HCT116 (cell line): ENCODE data around the gene LYL1. TPM values are rescaled to one million over a fixed set of nuclear protein-coding genes. Genes with fewer than 3 reads are reported as not detected.

Source experiments
- ATAC-seq: fragments of 200-7000 bp; cut with Tn5 transposase; 2 replicates; pipeline ENCODE4 v1.9.1; 2020; ENCODE audit warnings: mild to moderate bottlenecking, moderate library complexity
- BruUV-seq: library from RNA; stranded (reverse); fragments of 400-500 nt; replicated peaks from 2 replicates; lab custom pipeline; 2021; lab: Mats Ljungman, UMichigan
- CTCF ChIA-PET: fragments of 300-600 bp; sonication (Branson Sonifier 250); formaldehyde crosslinking; loops from one replicate; lab custom pipeline; 2021; ENCODE audit warnings: antibody characterized with exemption; lab: Charles Lee
- POLR2A ChIA-PET: fragments of 300-600, 350-600 bp; sonication (Branson Sonifier 250); formaldehyde crosslinking; loops from one replicate; lab custom pipeline; 2021; ENCODE audit warnings: antibody characterized with exemption; lab: Charles Lee
- RAD21 ChIA-PET, 2 experiments: fragments of 300-600 bp; sonication (Branson Sonifier 250); formaldehyde crosslinking; loops; one replicate each; lab custom pipeline; 2023; ENCODE audit warnings: low total read pairs in 2 of 2; ENCODE audit not compliant: uncharacterized antibody in 2 of 2, unreplicated experiment in 2 of 2, low non-redundant PET in 1 of 2; lab: Charles Lee
- DNase-seq: peaks from one replicate; pipeline ENCODE4 v3.0.0-alpha.2; 2010; ENCODE audit warnings: low read depth, low spot score
- H2AFZ ChIP-seq: fragments of 200-600 bp; shearing (Covaris generic), sonication (generic); 2 replicates; pipeline ENCODE4 v1.6.1; 2017; ENCODE audit warnings: low read depth, mixed run types, mixed read lengths, antibody characterized with exemption, low read length; ENCODE audit not compliant: poor library complexity, severe bottlenecking
- H3K27ac ChIP-seq: 2 replicates; pipeline ENCODE4 v1.5.1; 2012; ENCODE audit warnings: low read depth, low read length
- H3K27me3 ChIP-seq: fragments of 200-600 bp; sonication (generic); 2 replicates; pipeline ENCODE4 v1.6.1; 2016; ENCODE audit warnings: mixed run types, low read length, mixed read lengths; ENCODE audit not compliant: insufficient read depth
- H3K36me3 ChIP-seq, 2 experiments: fragments of 200-500 bp in 1 of 2; fragments of 200-600 bp in 1 of 2; sonication (Bioruptor generic) in 1 of 2; sonication (generic) in 1 of 2; 2 replicates each; pipeline versions ENCODE4 v1.5.1 to v1.6.1; 2014 to 2016; ENCODE audit warnings: low read length in 2 of 2, inconsistent platforms in 1 of 2, mixed read lengths in 1 of 2, mixed run types in 1 of 2; ENCODE audit not compliant: insufficient read depth in 2 of 2, control insufficient read depth in 1 of 2
- H3K4me1 ChIP-seq, 2 experiments: fragments of 200-600 bp in 1 of 2; sonication (generic) in 1 of 2; 2 replicates each; pipeline versions ENCODE4 v1.5.1 to v1.6.1; 2012 to 2017; ENCODE audit warnings: low read length in 2 of 2, inconsistent platforms in 1 of 2, mild to moderate bottlenecking in 1 of 2, mixed read lengths in 1 of 2, mixed run types in 1 of 2, moderate library complexity in 1 of 2; ENCODE audit not compliant: insufficient read depth in 2 of 2, control insufficient read depth in 1 of 2
- H3K4me2 ChIP-seq: fragments of 200-600 bp; sonication (generic); 2 replicates; pipeline ENCODE4 v1.6.1; 2017; ENCODE audit warnings: mixed run types, low read length, mixed read lengths
- H3K4me3 ChIP-seq, 2 experiments: fragments of 200-600 bp in 1 of 2; sonication (generic) in 1 of 2; replicated peaks in 1 of 2; 2 replicates each; pipeline ENCODE4 v1.5.1; 2011 to 2016; ENCODE audit warnings: low read length in 2 of 2, control low read depth in 1 of 2, low read depth in 1 of 2, mild to moderate bottlenecking in 1 of 2, mixed read lengths in 1 of 2, mixed run types in 1 of 2
- H3K79me2 ChIP-seq: fragments of 200-600 bp; sonication (generic); 2 replicates; pipeline ENCODE4 v1.6.1; 2017; ENCODE audit warnings: mild to moderate bottlenecking, mixed run types, low read length, moderate library complexity, mixed read lengths; ENCODE audit not compliant: insufficient read depth
- H3K9ac ChIP-seq: fragments of 200-600 bp; sonication (generic); 2 replicates; pipeline ENCODE4 v1.6.1; 2016; ENCODE audit warnings: low read length, mixed read lengths
- H3K9me2 ChIP-seq: fragments of 200-600 bp; sonication (generic), shearing (Covaris generic); 2 replicates; pipeline ENCODE4 v1.6.1; 2017; ENCODE audit warnings: mixed run types, mild to moderate bottlenecking, moderate library complexity; ENCODE audit not compliant: insufficient read depth
- H3K9me3 ChIP-seq, 2 experiments: fragments of 200-500 bp in 1 of 2; fragments of 200-600 bp in 1 of 2; sonication (Bioruptor generic) in 1 of 2; sonication (generic) in 1 of 2; 2 replicates each; pipeline ENCODE4 v1.6.1; 2014 to 2017; ENCODE audit warnings: low read length in 2 of 2, mixed read lengths in 2 of 2, inconsistent platforms in 1 of 2, low read depth in 1 of 2, mild to moderate bottlenecking in 1 of 2, mixed run types in 1 of 2, moderate library complexity in 1 of 2; ENCODE audit not compliant: control insufficient read depth in 1 of 2, insufficient read depth in 1 of 2
- H4K20me1 ChIP-seq: fragments of 200-600 bp; sonication (generic), shearing (Covaris generic); 2 replicates; pipeline ENCODE4 v1.6.1; 2017; ENCODE audit warnings: mixed run types, mild to moderate bottlenecking, moderate library complexity; ENCODE audit not compliant: insufficient read depth
- CEBPB ChIP-seq: IDR thresholded peaks from 2 replicates; pipeline ENCODE4 v1.6.1; 2012; ENCODE audit warnings: low read depth
- CTCF ChIP-seq, 3 experiments: fragments of 200-600 bp in 1 of 3; sonication (generic) in 1 of 3; IDR thresholded peaks in 2 of 3; conservative IDR thresholded peaks in 1 of 3; 2 replicates each; pipeline ENCODE4 v1.5.1; 2012 to 2017; ENCODE audit warnings: low read depth in 2 of 3, low read length in 2 of 3, antibody characterized with exemption in 1 of 3, borderline replicate concordance in 1 of 3, control low read depth in 1 of 3, mild to moderate bottlenecking in 1 of 3, mixed read lengths in 1 of 3, mixed run types in 1 of 3, moderate library complexity in 1 of 3; ENCODE audit not compliant: insufficient read depth in 1 of 3
- EGR1 ChIP-seq: IDR thresholded peaks from 2 replicates; pipeline ENCODE4 v1.6.1; 2012; ENCODE audit warnings: low read depth
- ELF1 ChIP-seq: IDR thresholded peaks from 2 replicates; pipeline ENCODE4 v1.6.1; 2012; ENCODE audit warnings: low read depth, borderline replicate concordance
- EZH2phosphoT487 ChIP-seq: fragments of 200-600 bp; IDR thresholded peaks from 2 replicates; pipeline ENCODE4 v1.6.1; 2018; ENCODE audit warnings: antibody characterized with exemption, borderline replicate concordance
- FOSL1 ChIP-seq: IDR thresholded peaks from 2 replicates; pipeline ENCODE4 v1.6.1; 2012; ENCODE audit warnings: low read depth
- JUND ChIP-seq: IDR thresholded peaks from 2 replicates; pipeline ENCODE4 v1.6.1; 2012
- POLR2A ChIP-seq: IDR thresholded peaks from 2 replicates; pipeline ENCODE4 v1.7.0; 2011; ENCODE audit warnings: borderline replicate concordance; ENCODE audit not compliant: insufficient read depth, insufficient read length; ENCODE audit errors: extremely low read depth
- POLR2AphosphoS5 ChIP-seq: IDR thresholded peaks from 2 replicates; pipeline ENCODE4 v1.6.1; 2011; ENCODE audit warnings: mild to moderate bottlenecking, low read depth, low read length, moderate library complexity
- SRF ChIP-seq: IDR thresholded peaks from 2 replicates; pipeline ENCODE4 v1.6.1; 2012; ENCODE audit warnings: low read depth
- TCF7L2 ChIP-seq: IDR thresholded peaks from 2 replicates; pipeline ENCODE4 v1.7.0; 2011; ENCODE audit warnings: borderline replicate concordance, inconsistent platforms; ENCODE audit not compliant: insufficient read depth, insufficient read length; ENCODE audit errors: extremely low read depth
- YY1 ChIP-seq: IDR thresholded peaks from 2 replicates; pipeline ENCODE4 v1.6.1; 2011; ENCODE audit warnings: low read length, low read depth, moderate library complexity, mild to moderate bottlenecking; ENCODE audit not compliant: insufficient replicate concordance; ENCODE audit errors: extremely low read depth
- ZNF274 ChIP-seq: fragments of 200-500 bp; sonication (Bioruptor generic); IDR thresholded peaks from 2 replicates; pipeline ENCODE4 v1.6.1; 2014; ENCODE audit warnings: mild to moderate bottlenecking, low read depth, low read length, inconsistent platforms
- intact Hi-C: fragments of 100-400 bp; cut with micrococcal nuclease; formaldehyde crosslinking; loops from 2 replicates; pipeline ENCODE4 v1.10.0; 2022
- total RNA-seq: library from RNA; stranded (reverse); gene quantifications from one replicate; pipeline ENCODE4 v1.2.1, GENCODE V29; 2021; ENCODE audit not compliant: unreplicated experiment
- TF ChIP-seq, protein P1 (sequence below): IDR thresholded peaks from 2 replicates; pipeline ENCODE4 v1.6.1; 2012

Gene LYL1
- total RNA-seq, 1 experiment from 2014 or later, result 2.6 TPM

DNA sequence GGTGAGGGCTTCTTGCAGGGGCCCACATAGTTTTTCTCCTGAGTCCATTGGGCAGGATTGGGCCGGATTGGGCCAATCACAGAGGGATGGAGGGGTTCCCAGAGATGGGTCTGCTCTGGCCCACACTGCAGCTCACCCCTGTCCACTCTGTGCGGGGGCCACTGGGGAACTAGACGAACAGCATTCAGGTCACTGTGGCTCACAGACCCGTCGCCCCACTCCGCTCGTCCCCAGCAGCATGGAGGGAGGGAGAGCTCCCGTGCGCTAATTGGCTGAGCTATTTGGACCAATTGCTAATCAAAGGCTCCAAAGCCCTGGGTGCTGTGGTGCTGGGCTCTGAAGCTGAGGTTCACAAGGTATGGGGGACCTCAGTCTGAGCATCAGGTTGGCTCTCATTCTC lies 26.7 kb upstream of the LYL1 start:
- Histone ChIP-seq H2AFZ (no peak overlapping the region), H4K20me1 (peaks cover 9% of the 10 kb centered on the region; the same call in 1 of the 2 replicates), H3K4me3 (no peak overlapping the region), H3K9ac (no peak overlapping the region), H3K79me2 (peaks cover 98% of the 10 kb centered on the region), H3K4me2 (no peak overlapping the region), H3K27ac (no peak overlapping the region), H3K9me3 (no peaks in the 10 kb centered on the region), H3K27me3 (no peaks in the 10 kb centered on the region), H3K9me2 (no peaks in the 10 kb centered on the region), H3K4me1 (peaks cover 2 to 43% of the 10 kb centered on the region in 2 experiments; a peak in 3 of 4 replicates), H3K36me3 (peaks cover 1 to 14% of the 10 kb centered on the region in 2 experiments; a peak in 2 of 4 replicates)
- ChIA-PET POLR2A (no interaction called here), CTCF (no interaction called here), RAD21 (no interaction called here)
- no TSS peak for BruUV-seq
- DNase-seq (no peak), ATAC-seq (no peak)
- intact Hi-C loops, result no loop called here
- no peak for TF ChIP-seq CTCF (IDR thresholded peaks at IDR 0.05 in 2 of 3, conservative IDR thresholded peaks at IDR 0.05 in 1 of 3; ENCODE audit: borderline replicate concordance in 1 of 3, insufficient read depth in 1 of 3, low read depth in 2 of 3, low read length in 2 of 3)
- no peak for TF ChIP-seq ELF1
- no peak for TF ChIP-seq YY1
- no peak for TF ChIP-seq JUND
- no peak for TF ChIP-seq ZNF274
- TF ChIP-seq SRF, result no peak
- no peak for TF ChIP-seq POLR2AphosphoS5
- TF ChIP-seq FOSL1, result no peak
- TF ChIP-seq TCF7L2, result no peak
- no peak for TF ChIP-seq EZH2phosphoT487
- TF ChIP-seq CEBPB, result no peak
- TF ChIP-seq POLR2A, result no peak
- no peak for TF ChIP-seq EGR1
- TF ChIP-seq, protein P1, sequence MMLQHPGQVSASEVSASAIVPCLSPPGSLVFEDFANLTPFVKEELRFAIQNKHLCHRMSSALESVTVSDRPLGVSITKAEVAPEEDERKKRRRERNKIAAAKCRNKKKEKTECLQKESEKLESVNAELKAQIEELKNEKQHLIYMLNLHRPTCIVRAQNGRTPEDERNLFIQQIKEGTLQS, result no peak
